Spleen (tissue), 11 donors: ENCODE data around the gene RB1. TPM values are rescaled to one million over a fixed set of nuclear protein-coding genes. Genes with fewer than 3 reads are reported as not detected.
"Not testable (repeated sequence)": the region's sequence is repeated elsewhere in the genome, so short reads cannot be mapped to it uniquely, and the experiment has no call there.

ENCODE experiments used
- DNase-seq: peaks from one replicate; pipeline ENCODE4 v3.0.0-alpha.2; 2020
- H3K27ac ChIP-seq, 8 donors: fragments of 200-600 bp; sonication (generic) in 7 of 8; 1 replicate in 4 of 8; 2 replicates in 4 of 8; pipeline versions ENCODE4 v1.5.0 to v1.8.0; 2016 to 2021; ENCODE audit warnings: inconsistent platforms in 4 of 8, mild to moderate bottlenecking in 4 of 8, moderate library complexity in 1 of 8
- H3K27me3 ChIP-seq, 7 donors: fragments of 200-600 bp; sonication (generic) in 6 of 7; replicated peaks in 1 of 7; 1 replicate in 4 of 7; 2 replicates in 3 of 7; pipeline versions ENCODE4 v1.5.0 to v1.8.0; 2016 to 2021; ENCODE audit warnings: inconsistent platforms in 3 of 7, mild to moderate bottlenecking in 1 of 7
- H3K36me3 ChIP-seq, 6 donors: fragments of 200-600 bp; sonication (generic) in 5 of 6; 1 replicate in 4 of 6; 2 replicates in 2 of 6; pipeline versions ENCODE4 v1.5.0 to v1.8.0; 2016 to 2021; ENCODE audit warnings: inconsistent platforms in 2 of 6
- H3K4me1 ChIP-seq, 6 donors: fragments of 200-600 bp; sonication (generic) in 5 of 6; 1 replicate in 3 of 6; 2 replicates in 3 of 6; pipeline versions ENCODE4 v1.5.0 to v1.8.0; 2016 to 2021; ENCODE audit warnings: inconsistent platforms in 3 of 6
- H3K4me3 ChIP-seq, 8 donors: fragments of 200-600 bp; sonication (generic) in 7 of 8; 1 replicate in 4 of 8; 2 replicates in 4 of 8; pipeline versions ENCODE4 v1.5.0 to v1.8.0; 2016 to 2021; ENCODE audit warnings: inconsistent platforms in 4 of 8, mild to moderate bottlenecking in 4 of 8, moderate library complexity in 2 of 8
- H3K9me3 ChIP-seq, 8 donors: fragments of 200-600 bp; sonication (generic) in 7 of 8; 1 replicate in 4 of 8; 2 replicates in 4 of 8; pipeline versions ENCODE4 v1.5.0 to v1.8.0; 2016 to 2021; ENCODE audit warnings: inconsistent platforms in 4 of 8
- POLR2A ChIP-seq, 3 donors: fragments of 450-650 bp; IDR thresholded peaks; one replicate each; pipeline ENCODE4 v1.5.1; 2017; ENCODE audit warnings: antibody characterized with exemption in 3 of 3, mild to moderate bottlenecking in 1 of 3
- POLR2AphosphoS5 ChIP-seq, 3 donors: sonication (generic); formaldehyde crosslinking; IDR thresholded peaks; one replicate each; pipeline ENCODE4 v1.5.1; 2017; ENCODE audit warnings: antibody characterized with exemption in 3 of 3
- WGBS, 5 donors: extraction: QIAGEN DNeasy Blood & Tissue Kit in 3 of 5; methylation state at CpG; one replicate each; pipeline versions ENCODE4 v1.1.5 to v1.1.7; 2013 to 2018; 5-methylcytosine and 5-hydroxymethylcytosine counted together
- intact Hi-C: fragments of 100-400 bp; cut with DNase I; formaldehyde crosslinking; loops from one replicate; pipeline ENCODE4 v1.15.0; 2023; ENCODE audit warnings: low total_unique reads
- polyA plus RNA-seq, 3 donors: library from polyadenylated mRNA; stranded (reverse); fragments of 200-250 nt; gene quantifications; one replicate each; pipeline ENCODE4 v1.2.1, GENCODE V29; 2013
- total RNA-seq, 7 donors: library from RNA; depleted of rRNA in 3 of 7; stranded (reverse); fragments of >200 nt in 3 of 7; fragmentation: NEBNext Ultra II Directional in 4 of 7; extraction: Animal tissue kit (Norgen Biotek cat#: 25700) in 4 of 7; gene quantifications; one replicate each; pipeline versions ENCODE4 v1.1.0 to v1.2.1, GENCODE V29; 2016 to 2021
- TF ChIP-seq, protein P1 (sequence below), 11 experiments: fragments of 200-600 bp in 7 of 11; fragments of 450-650 bp in 4 of 11; sonication (generic) in 4 of 11; IDR thresholded peaks in 8 of 11; conservative IDR thresholded peaks in 3 of 11; 1 replicate in 7 of 11; 2 replicates in 4 of 11; pipeline versions ENCODE4 v1.4.0 to v1.8.0; 2016 to 2021; ENCODE audit warnings: antibody characterized with exemption in 11 of 11, inconsistent platforms in 4 of 11, mild to moderate bottlenecking in 1 of 11
- donor health status: healthy with polysubstance abuse.
- donor health status: DM: no; HTN: no; CAD: no; lungs with moderate emphysema.
- donor health status: DM: no; HTN: no; CAD: no.
- donor health status: Bipolar disorder and iron deficiency.
- donor health status: healthy.
- donor health status: DM: no; HTN: no; CAD: no.
- donor health status: DM: yes; HTN: yes; CAD: no.

The RB1 gene
- total and polyA plus RNA-seq, 10 donors: 21.3 to 88.0 (median 60.2) TPM

GRCh38 chr13:48353590-48353989 is 50.0 kb downstream of the RB1 start:
- intact Hi-C loops: no loop called here
- peaks cover 2 to 72% (median 29%) of the 10 kb centered on the region in 6 donors for H3K36me3 ChIP-seq
- TF ChIP-seq, protein P1, sequence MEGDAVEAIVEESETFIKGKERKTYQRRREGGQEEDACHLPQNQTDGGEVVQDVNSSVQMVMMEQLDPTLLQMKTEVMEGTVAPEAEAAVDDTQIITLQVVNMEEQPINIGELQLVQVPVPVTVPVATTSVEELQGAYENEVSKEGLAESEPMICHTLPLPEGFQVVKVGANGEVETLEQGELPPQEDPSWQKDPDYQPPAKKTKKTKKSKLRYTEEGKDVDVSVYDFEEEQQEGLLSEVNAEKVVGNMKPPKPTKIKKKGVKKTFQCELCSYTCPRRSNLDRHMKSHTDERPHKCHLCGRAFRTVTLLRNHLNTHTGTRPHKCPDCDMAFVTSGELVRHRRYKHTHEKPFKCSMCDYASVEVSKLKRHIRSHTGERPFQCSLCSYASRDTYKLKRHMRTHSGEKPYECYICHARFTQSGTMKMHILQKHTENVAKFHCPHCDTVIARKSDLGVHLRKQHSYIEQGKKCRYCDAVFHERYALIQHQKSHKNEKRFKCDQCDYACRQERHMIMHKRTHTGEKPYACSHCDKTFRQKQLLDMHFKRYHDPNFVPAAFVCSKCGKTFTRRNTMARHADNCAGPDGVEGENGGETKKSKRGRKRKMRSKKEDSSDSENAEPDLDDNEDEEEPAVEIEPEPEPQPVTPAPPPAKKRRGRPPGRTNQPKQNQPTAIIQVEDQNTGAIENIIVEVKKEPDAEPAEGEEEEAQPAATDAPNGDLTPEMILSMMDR (IDR thresholded peaks at IDR 0.05 in 8 of 11, conservative IDR thresholded peaks at IDR 0.05 in 3 of 11): no peak
- TF ChIP-seq POLR2AphosphoS5 (IDR thresholded peaks at IDR 0.05): no peak
- no peak for TF ChIP-seq POLR2A (IDR thresholded peaks at IDR 0.05)
- H3K27ac ChIP-seq: no peak overlapping the region
- peaks cover 0 to 3% (median 0%) of the 10 kb centered on the region in 6 donors for H3K4me1 ChIP-seq
- DNase-seq: no peak
- peaks cover 3 to 50% (median 39%) of the 10 kb centered on the region in 8 donors for H3K9me3 ChIP-seq
- H3K4me3 ChIP-seq: no peak overlapping the region
- no peaks in the 10 kb centered on the region for H3K27me3 ChIP-seq
- WGBS, 5 donors: 97 to 100% (median 100%) methylated on average over 2 of the region's 2 CpGs

- H3K27ac ChIP-seq, H3K27me3 ChIP-seq, H3K4me1 ChIP-seq, DNase-seq, H3K4me3 ChIP-seq, intact Hi-C loops: not testable (repeated sequence)
- Histone ChIP-seq H3K9me3 (peaks cover 3 to 50% (median 38%) of the 10 kb centered on the region in 8 donors), H3K36me3 (peaks cover 2 to 60% (median 15%) of the 10 kb centered on the region in 6 donors)
- 98 to 100% (median 99%) methylated on average over 2 of the region's 2 CpGs for WGBS, 5 donors
These were observed 52.0 kb downstream of the RB1 start for GRCh38 chr13:48355524-48355923.

DNA sequence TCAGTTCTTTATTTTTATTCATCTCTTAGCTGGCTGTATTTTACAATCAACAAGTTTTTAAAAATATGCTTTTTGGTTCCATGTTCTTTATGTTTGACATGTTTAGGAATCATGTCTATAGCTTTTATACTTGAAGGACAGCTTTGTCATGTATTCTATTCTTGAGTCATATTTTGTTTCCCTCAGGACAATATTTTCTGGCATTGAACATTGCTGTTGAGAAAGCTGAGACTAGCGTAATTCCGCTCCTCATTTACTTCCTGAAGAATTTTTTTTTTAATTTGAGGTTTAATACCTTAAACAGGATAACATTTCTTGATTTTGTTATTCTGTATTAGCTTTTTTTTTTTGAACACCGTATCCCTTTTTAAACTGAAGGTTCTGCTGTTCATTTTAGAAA is 53.2 kb downstream of the RB1 start:
- H3K4me3 ChIP-seq: no peak overlapping the region
- TF ChIP-seq POLR2AphosphoS5 (IDR thresholded peaks at IDR 0.05) (no peak), POLR2A (IDR thresholded peaks at IDR 0.05) (no peak)
- TF ChIP-seq, protein P1 (IDR thresholded peaks at IDR 0.05 in 8 of 11, conservative IDR thresholded peaks at IDR 0.05 in 3 of 11): no peak
- peaks cover 0 to 60% (median 12%) of the 10 kb centered on the region in 6 donors for H3K36me3 ChIP-seq
- H3K27me3 ChIP-seq: no peaks in the 10 kb centered on the region
- peaks cover 0 to 5% (median 0%) of the 10 kb centered on the region in 6 donors for H3K4me1 ChIP-seq
- intact Hi-C loops: no loop called here
- 49 to 69% (median 56%) methylated on average over 3 of the region's 3 CpGs for WGBS, 5 donors
- H3K9me3 ChIP-seq: peaks cover 0 to 38% (median 34%) of the 10 kb centered on the region in 8 donors
- no peak overlapping the region for H3K27ac ChIP-seq
- DNase-seq: no peak

DNA sequence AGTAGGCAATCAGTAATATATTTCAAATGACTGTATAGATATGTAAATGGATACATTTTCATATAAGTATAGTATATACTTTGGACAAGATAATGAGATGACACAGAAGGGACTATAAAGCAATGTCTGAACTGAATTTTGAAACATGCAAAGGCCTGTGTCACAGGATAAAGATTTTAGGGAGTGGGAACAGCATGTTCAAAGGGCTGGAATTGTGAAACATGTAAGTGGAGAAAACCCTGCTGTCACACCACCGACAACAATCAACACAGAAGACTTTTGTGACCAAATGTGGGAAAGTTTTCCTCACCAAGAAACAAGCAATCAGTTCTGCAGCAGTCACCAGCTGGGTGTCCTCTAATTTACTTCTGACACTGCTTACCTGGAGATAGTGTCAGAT is 66.4 kb downstream of the RB1 start:
- Histone ChIP-seq H3K27me3 (no peaks in the 10 kb centered on the region), H3K36me3 (peaks cover 0 to 82% (median 20%) of the 10 kb centered on the region in 6 donors), H3K4me3 (no peak overlapping the region), H3K9me3 (peaks cover 0 to 9% (median 0%) of the 10 kb centered on the region in 8 donors), H3K4me1 (no peaks in the 10 kb centered on the region), H3K27ac (peak overlapping the region in 3 of 8 donors; percentile 14 to 39 (median 16))
- TF ChIP-seq, protein P1 (IDR thresholded peaks at IDR 0.05 in 8 of 11, conservative IDR thresholded peaks at IDR 0.05 in 3 of 11): no peak
- no peak for TF ChIP-seq POLR2A (IDR thresholded peaks at IDR 0.05)
- TF ChIP-seq POLR2AphosphoS5 (IDR thresholded peaks at IDR 0.05): no peak
- no peak for DNase-seq
- WGBS, 5 donors: 74 to 86% (median 85%) methylated on average over 1 of the region's 1 CpG
- intact Hi-C loops: no loop called here
